Measurements from ENCODE around the gene HIVEP1. TPM values are rescaled to one million over a fixed set of nuclear protein-coding genes. Genes with fewer than 3 reads are reported as not detected.
"Not testable (repeated sequence)": the region's sequence is repeated elsewhere in the genome, so short reads cannot be mapped to it uniquely, and the experiment has no call there.

Gene HIVEP1
- total and polyA plus RNA-seq, 2 of the 8 experiments (the other 6 are each of a cell fraction or from before 2014, with no cell fraction given): 22.6 to 23.1 TPM

DNA sequence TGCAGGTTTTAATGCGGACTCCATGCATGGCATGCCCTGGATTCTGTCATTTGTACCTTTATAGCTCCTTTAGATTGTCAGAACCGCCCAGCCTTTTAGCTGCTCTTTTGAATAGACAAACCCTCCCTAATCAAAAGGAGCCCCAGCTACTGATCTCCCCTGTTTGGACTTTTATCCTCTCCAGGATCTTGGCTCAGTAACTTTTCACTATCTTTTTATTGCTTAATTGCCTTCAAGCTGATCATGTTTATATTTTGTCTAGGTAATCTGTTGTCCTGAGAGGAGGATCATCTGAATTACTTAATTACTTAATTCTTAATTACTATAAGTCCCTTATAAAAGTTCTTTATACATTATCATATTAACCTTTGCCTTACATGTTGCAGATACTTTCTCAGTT lies 93.2 kb downstream of the HIVEP1 start:
- H4K8ac ChIP-seq (ENCODE audit: extremely low read depth, insufficient read depth, low read length): no peak overlapping the region
- H3K18ac ChIP-seq (ENCODE audit: extremely low read depth, low read length): no peak overlapping the region
- peaks cover 0 to 10% (median 6%) of the 10 kb centered on the region in 4 experiments; a peak in 4 of 8 replicates for H3K36me3 ChIP-seq (ENCODE audit: control insufficient read depth in 2 of 4, insufficient read depth in 4 of 4, low read length in 3 of 4)
- H3K79me2 ChIP-seq (ENCODE audit: control insufficient read depth in 1 of 2, insufficient read depth in 2 of 2, low read length in 2 of 2): peaks cover 0 to 7% of the 10 kb centered on the region in 2 experiments; a peak in 2 of 4 replicates
- no peak overlapping the region for H3K9ac ChIP-seq (replicated peaks in 1 of 4; ENCODE audit: extremely low read depth in 1 of 4, low read depth in 3 of 4, low read length in 3 of 4)
- FAIRE-seq (no peak), DNase-seq (ENCODE audit: low read depth in 1 of 2, low spot score in 2 of 2) (no peak)
- no peak overlapping the region for H3K27ac ChIP-seq (ENCODE audit: low read depth, low read length)
- H3K23ac ChIP-seq (ENCODE audit: insufficient read length): no peak overlapping the region
- no peak overlapping the region for H3K4me3 ChIP-seq (ENCODE audit: extremely low read depth in 1 of 4, insufficient read depth in 2 of 4, low read depth in 3 of 4, low read length in 4 of 4)
- no peak overlapping the region for H2AFZ ChIP-seq (ENCODE audit: low read length)
- no peak overlapping the region for H2BK120ac ChIP-seq (replicated peaks; ENCODE audit: low read depth, low read length)
- no peak for TF ChIP-seq YY1 (IDR thresholded peaks at IDR 0.05; ENCODE audit: low read depth, low read length)
- H3K79me1 ChIP-seq (ENCODE audit: low read depth, low read length): no peaks in the 10 kb centered on the region
- H2AK5ac ChIP-seq (ENCODE audit: low read depth, low read length): no peak overlapping the region
- H2BK20ac ChIP-seq (ENCODE audit: low read length): no peak overlapping the region
- H3K4me2 ChIP-seq (ENCODE audit: insufficient read depth in 1 of 2, low read depth in 2 of 2, low read length in 2 of 2): no peak overlapping the region
- H4K5ac ChIP-seq (ENCODE audit: insufficient read length, low read depth, low read length): no peak overlapping the region
- no peak overlapping the region for H3K4ac ChIP-seq (replicated peaks; ENCODE audit: insufficient read length, low read depth, low read length)
- no peak overlapping the region for H3K14ac ChIP-seq (ENCODE audit: insufficient read length)
- no peaks in the 10 kb centered on the region for H4K20me1 ChIP-seq (replicated peaks in 1 of 2; ENCODE audit: control insufficient read depth in 1 of 2, insufficient read depth in 2 of 2, low read length in 2 of 2)
- no peaks in the 10 kb centered on the region for H3K4me1 ChIP-seq (replicated peaks in 1 of 4; ENCODE audit: control insufficient read depth in 3 of 4, insufficient read depth in 4 of 4, low read length in 3 of 4)
- no peak overlapping the region for H4K91ac ChIP-seq (replicated peaks; ENCODE audit: insufficient read length, low read length)
- no peaks in the 10 kb centered on the region for H3K23me2 ChIP-seq (ENCODE audit: low read depth, low read length)
- no peak overlapping the region for H2BK12ac ChIP-seq (ENCODE audit: low read depth, low read length)
- 87% methylated on average over 2 of the region's 2 CpGs; no CpG with 5 or more reads in 1 of the 2 experiments for whole genome bisulfite sequencing, 2 experiments (ENCODE audit: extremely low coverage in 1 of 2, insufficient coverage in 1 of 2, insufficient read length in 1 of 2, insufficient replicate concordance in 2 of 2, low coverage in 1 of 2, low lambda C conversion rate in 2 of 2, missing lambda C conversion rate in 1 of 2)
- H3K27me3 ChIP-seq (replicated peaks in 1 of 4; ENCODE audit: control insufficient read depth in 3 of 4, extremely low read depth in 1 of 4, insufficient read depth in 3 of 4, low read length in 3 of 4): peaks cover 0 to 1% (median 0%) of the 10 kb centered on the region in 4 experiments; a peak in 1 of 7 replicates
- H3K9me3 ChIP-seq (ENCODE audit: insufficient read depth in 2 of 2, low read depth in 1 of 2, low read length in 1 of 2): no peaks in the 10 kb centered on the region; a peak in 1 of 4 replicates
- H2BK15ac ChIP-seq (ENCODE audit: low read length): no peak overlapping the region
- POLR2A ChIA-PET (ENCODE audit: partially characterized antibody): no interaction called here
- no peak overlapping the region for H3K56ac ChIP-seq (replicated peaks; ENCODE audit: insufficient read length, low read depth, low read length)
- CTCF ChIA-PET (ENCODE audit: partially characterized antibody): interaction anchor here (0.7 to 1.2 kb wide), 2 partner anchors 56 to 426 kb away, joined by 3 read pairs; no protein-coding TSS in a partner anchor
- H2BK5ac ChIP-seq (ENCODE audit: low read depth, low read length): no peak overlapping the region

DNA sequence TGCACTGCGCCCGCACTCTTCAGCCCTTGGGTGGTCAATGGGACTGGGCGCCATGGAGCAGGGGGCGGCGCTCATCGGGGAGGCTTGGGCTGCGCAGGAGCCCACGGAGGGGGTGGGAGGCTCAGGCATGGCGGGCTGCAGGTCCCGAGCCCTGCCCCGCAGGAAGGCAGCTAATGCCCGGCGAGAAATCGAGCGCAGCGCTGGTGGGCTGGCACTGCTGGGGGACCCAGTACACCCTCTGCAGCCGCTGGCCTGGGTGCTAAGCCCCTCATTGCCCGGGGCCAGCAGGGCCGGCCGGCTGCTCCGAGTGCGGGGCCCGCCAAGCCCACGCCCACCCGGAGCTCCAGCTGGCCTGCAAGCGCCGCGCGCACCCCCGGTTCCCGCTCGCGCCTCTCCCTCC lies 96.3 kb downstream of the HIVEP1 start:
- FAIRE-seq; H2BK12ac ChIP-seq (ENCODE audit: low read depth, low read length); H2BK5ac ChIP-seq (ENCODE audit: low read depth, low read length); H3K56ac ChIP-seq (replicated peaks; ENCODE audit: insufficient read length, low read depth, low read length); H3K27me3 ChIP-seq (replicated peaks in 1 of 4; ENCODE audit: control insufficient read depth in 3 of 4, extremely low read depth in 1 of 4, insufficient read depth in 3 of 4, low read length in 3 of 4); H3K4me1 ChIP-seq (replicated peaks in 1 of 4; ENCODE audit: control insufficient read depth in 3 of 4, insufficient read depth in 4 of 4, low read length in 3 of 4); H3K18ac ChIP-seq (ENCODE audit: extremely low read depth, low read length); H3K4ac ChIP-seq (replicated peaks; ENCODE audit: insufficient read length, low read depth, low read length); H3K23me2 ChIP-seq (ENCODE audit: low read depth, low read length); H3K79me1 ChIP-seq (ENCODE audit: low read depth, low read length); H2BK20ac ChIP-seq (ENCODE audit: low read length); H4K8ac ChIP-seq (ENCODE audit: extremely low read depth, insufficient read depth, low read length); H3K27ac ChIP-seq (ENCODE audit: low read depth, low read length); H3K9ac ChIP-seq (replicated peaks in 1 of 4; ENCODE audit: extremely low read depth in 1 of 4, low read depth in 3 of 4, low read length in 3 of 4); H3K4me2 ChIP-seq (ENCODE audit: insufficient read depth in 1 of 2, low read depth in 2 of 2, low read length in 2 of 2); H4K5ac ChIP-seq (ENCODE audit: insufficient read length, low read depth, low read length); H4K91ac ChIP-seq (replicated peaks; ENCODE audit: insufficient read length, low read length); H3K4me3 ChIP-seq (ENCODE audit: extremely low read depth in 1 of 4, insufficient read depth in 2 of 4, low read depth in 3 of 4, low read length in 4 of 4); H2AK5ac ChIP-seq (ENCODE audit: low read depth, low read length); H3K14ac ChIP-seq (ENCODE audit: insufficient read length); H4K20me1 ChIP-seq (replicated peaks in 1 of 2; ENCODE audit: control insufficient read depth in 1 of 2, insufficient read depth in 2 of 2, low read length in 2 of 2); H2AFZ ChIP-seq (ENCODE audit: low read length); H2BK15ac ChIP-seq (ENCODE audit: low read length); POLR2A ChIA-PET (ENCODE audit: partially characterized antibody); H2BK120ac ChIP-seq (replicated peaks; ENCODE audit: low read depth, low read length); DNase-seq (ENCODE audit: low read depth in 1 of 2, low spot score in 2 of 2); H3K23ac ChIP-seq (ENCODE audit: insufficient read length); H3K9me3 ChIP-seq (ENCODE audit: insufficient read depth in 2 of 2, low read depth in 1 of 2, low read length in 1 of 2): not testable (repeated sequence)
- CTCF ChIA-PET (ENCODE audit: partially characterized antibody): interaction anchor here (1.6 kb wide), 1 partner anchor 512 kb away, joined by 6 read pairs; no protein-coding TSS in a partner anchor
- WGBS, 2 experiments (ENCODE audit: extremely low coverage in 1 of 2, insufficient coverage in 1 of 2, insufficient read length in 1 of 2, insufficient replicate concordance in 2 of 2, low coverage in 1 of 2, low lambda C conversion rate in 2 of 2, missing lambda C conversion rate in 1 of 2): 94% methylated on average over 12 of the region's 33 CpGs; no CpG with 5 or more reads in 1 of the 2 experiments
- Histone ChIP-seq H3K36me3 (ENCODE audit: control insufficient read depth in 2 of 4, insufficient read depth in 4 of 4, low read length in 3 of 4) (peaks cover 0 to 12% (median 8%) of the 10 kb centered on the region in 4 experiments; a peak in 4 of 8 replicates), H3K79me2 (ENCODE audit: control insufficient read depth in 1 of 2, insufficient read depth in 2 of 2, low read length in 2 of 2) (peaks cover 0 to 29% of the 10 kb centered on the region in 2 experiments; a peak in 2 of 4 replicates)
